ENCODE data around the gene PICALM.

The PICALM gene

DNA sequence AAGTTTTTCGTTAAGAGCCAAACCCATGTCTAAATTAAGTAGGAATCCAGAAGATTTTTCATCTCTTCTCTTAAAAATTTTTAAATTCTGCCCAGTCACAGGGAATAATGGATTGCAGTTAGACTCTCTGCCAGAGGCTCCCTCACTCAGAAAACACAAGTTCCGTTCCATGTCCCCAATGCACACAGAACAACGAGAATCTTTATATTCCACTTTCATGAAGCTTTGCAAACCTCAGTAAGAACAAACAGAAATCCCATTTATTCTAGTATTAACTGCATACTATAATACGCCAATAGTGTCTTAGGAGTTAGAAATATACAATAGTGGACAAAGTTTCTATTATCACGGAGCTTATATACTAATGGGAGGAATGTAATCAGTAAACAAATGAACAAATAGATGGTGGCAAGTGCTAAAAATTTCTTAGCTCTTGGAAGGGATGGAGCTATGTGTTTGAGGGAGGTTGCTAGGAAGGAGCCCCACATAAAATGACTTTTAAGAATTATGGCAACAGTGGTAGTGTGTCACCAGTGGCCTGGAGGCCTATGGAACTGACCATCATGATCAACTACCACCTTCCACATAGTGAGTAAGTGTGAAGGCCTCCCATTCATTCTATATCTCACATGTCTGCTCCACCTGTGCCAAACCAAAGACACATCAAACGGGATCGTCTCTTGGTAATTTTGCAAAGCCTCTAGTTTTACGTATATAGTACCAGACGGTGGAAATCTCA, 24.9 kb downstream of the PICALM start:
- ATAC-seq: no peak

DNA sequence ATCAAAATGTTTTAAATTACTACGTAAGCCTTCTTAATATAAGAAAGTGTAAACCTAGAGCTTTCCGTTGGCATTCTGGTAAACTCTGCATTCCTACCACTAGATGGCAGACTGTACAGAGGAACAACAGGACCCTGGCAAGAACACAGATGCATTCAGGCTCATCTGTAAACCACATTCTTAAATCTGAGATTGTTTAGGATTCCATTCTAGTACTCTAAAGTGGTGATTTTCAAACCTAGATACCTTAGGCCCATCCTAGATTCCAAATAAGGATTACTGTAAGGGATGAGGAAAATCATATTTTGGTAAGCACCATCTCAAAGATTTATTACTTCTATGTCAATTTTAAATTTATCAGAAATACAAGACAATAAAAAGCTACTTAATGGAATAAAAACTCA, 26.9 kb downstream of the PICALM start:
- TF ChIP-seq ISL1 (CRISPR knock-in tag; IDR thresholded peaks at IDR 0.05) (no peak), TSHZ2 (CRISPR knock-in tag; IDR thresholded peaks at IDR 0.05) (no peak), RARB (CRISPR knock-in tag; IDR thresholded peaks at IDR 0.05) (no peak), PPARA (CRISPR knock-in tag; IDR thresholded peaks at IDR 0.05; ENCODE audit: borderline replicate concordance) (no peak), OSR1 (CRISPR knock-in tag; IDR thresholded peaks at IDR 0.05) (no peak), TOX (CRISPR knock-in tag; IDR thresholded peaks at IDR 0.05; ENCODE audit: borderline replicate concordance) (no peak), ESRRG (CRISPR knock-in tag; IDR thresholded peaks at IDR 0.05) (no peak), ARNTL (CRISPR knock-in tag; IDR thresholded peaks at IDR 0.05; ENCODE audit: borderline replicate concordance, low read depth) (no peak), ZFP3 (CRISPR knock-in tag; IDR thresholded peaks at IDR 0.05) (no peak), SNAI2 (CRISPR knock-in tag; IDR thresholded peaks at IDR 0.05) (no peak)
- TF ChIP-seq, protein P1, sequence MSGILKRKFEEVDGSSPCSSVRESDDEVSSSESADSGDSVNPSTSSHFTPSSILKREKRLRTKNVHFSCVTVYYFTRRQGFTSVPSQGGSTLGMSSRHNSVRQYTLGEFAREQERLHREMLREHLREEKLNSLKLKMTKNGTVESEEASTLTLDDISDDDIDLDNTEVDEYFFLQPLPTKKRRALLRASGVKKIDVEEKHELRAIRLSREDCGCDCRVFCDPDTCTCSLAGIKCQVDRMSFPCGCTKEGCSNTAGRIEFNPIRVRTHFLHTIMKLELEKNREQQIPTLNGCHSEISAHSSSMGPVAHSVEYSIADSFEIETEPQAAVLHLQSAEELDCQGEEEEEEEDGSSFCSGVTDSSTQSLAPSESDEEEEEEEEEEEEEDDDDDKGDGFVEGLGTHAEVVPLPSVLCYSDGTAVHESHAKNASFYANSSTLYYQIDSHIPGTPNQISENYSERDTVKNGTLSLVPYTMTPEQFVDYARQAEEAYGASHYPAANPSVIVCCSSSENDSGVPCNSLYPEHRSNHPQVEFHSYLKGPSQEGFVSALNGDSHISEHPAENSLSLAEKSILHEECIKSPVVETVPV (CRISPR knock-in tag; IDR thresholded peaks at IDR 0.05): no peak
- ATAC-seq: peak; percentile 87

More for the DNA sequence above, 24.9 kb downstream of the PICALM start:
- TF ChIP-seq ZNF70 (CRISPR knock-in tag; IDR thresholded peaks at IDR 0.05) (no peak), RARB (CRISPR knock-in tag; IDR thresholded peaks at IDR 0.05) (no peak), PATZ1 (CRISPR knock-in tag; IDR thresholded peaks at IDR 0.05; ENCODE audit: borderline replicate concordance) (no peak), ZNF8 (CRISPR knock-in tag; IDR thresholded peaks at IDR 0.05) (no peak), TOX (CRISPR knock-in tag; IDR thresholded peaks at IDR 0.05; ENCODE audit: borderline replicate concordance) (no peak), ZC3H10 (CRISPR knock-in tag; IDR thresholded peaks at IDR 0.05) (no peak), TSHZ2 (CRISPR knock-in tag; IDR thresholded peaks at IDR 0.05) (no peak), GLIS3 (CRISPR knock-in tag; IDR thresholded peaks at IDR 0.05) (no peak)
- TF ChIP-seq, protein P1 (CRISPR knock-in tag; IDR thresholded peaks at IDR 0.05): no peak
- TF ChIP-seq, protein P2, sequence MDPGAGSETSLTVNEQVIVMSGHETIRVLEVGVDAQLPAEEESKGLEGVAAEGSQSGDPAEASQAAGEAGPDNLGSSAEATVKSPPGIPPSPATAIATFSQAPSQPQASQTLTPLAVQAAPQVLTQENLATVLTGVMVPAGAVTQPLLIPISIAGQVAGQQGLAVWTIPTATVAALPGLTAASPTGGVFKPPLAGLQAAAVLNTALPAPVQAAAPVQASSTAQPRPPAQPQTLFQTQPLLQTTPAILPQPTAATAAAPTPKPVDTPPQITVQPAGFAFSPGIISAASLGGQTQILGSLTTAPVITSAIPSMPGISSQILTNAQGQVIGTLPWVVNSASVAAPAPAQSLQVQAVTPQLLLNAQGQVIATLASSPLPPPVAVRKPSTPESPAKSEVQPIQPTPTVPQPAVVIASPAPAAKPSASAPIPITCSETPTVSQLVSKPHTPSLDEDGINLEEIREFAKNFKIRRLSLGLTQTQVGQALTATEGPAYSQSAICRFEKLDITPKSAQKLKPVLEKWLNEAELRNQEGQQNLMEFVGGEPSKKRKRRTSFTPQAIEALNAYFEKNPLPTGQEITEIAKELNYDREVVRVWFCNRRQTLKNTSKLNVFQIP (CRISPR knock-in tag; IDR thresholded peaks at IDR 0.05; ENCODE audit: borderline replicate concordance, low read depth): no peak

All from SK-N-SH treated with all-trans-retinoic acid at 6 μM for 48 hours (cell line).